NOMO-1 treated with dmso at 0.1 percent for 144 hours (cell line): ENCODE measurements around the gene POLD2.

ENCODE experiments used
- DNase-seq: peaks from one replicate; lab custom pipeline; 2025; ENCODE audit not compliant: unreplicated experiment; lab: John Stamatoyannopoulos, UW

Gene POLD2

GRCh38 chr7:44065431-44066110, 57.8 kb downstream of the POLD2 start, which contains the start of gene PGAM2:
Gene PGAM2 (minus strand): TSS chr7:44065567. CDS start chr7:44065529, 38 bp downstream.
- no peak for DNase-seq

- no peak for DNase-seq
Measured at GRCh38 chr7:44064791-44065430, 58.4 kb downstream of the POLD2 start.
